ENCODE data around the gene KRTAP20-3. TPM values are rescaled to one million over a fixed set of nuclear protein-coding genes. Genes with fewer than 3 reads are reported as not detected.

Gene KRTAP20-3
- total RNA-seq (not detected), polyA plus RNA-seq (not detected)

GRCh38 chr21:30642564-30642963 lies at the start of gene KRTAP20-3:
KRTAP20-3 (plus strand) TSS chr21:30642864.
- Histone ChIP-seq H3K4me1 (ENCODE audit: insufficient read depth, low read length) (no peaks in the 10 kb centered on the region), H3K9me3 (ENCODE audit: control insufficient read depth in 1 of 2, low read length in 2 of 2) (no peaks in the 10 kb centered on the region), H3K27ac (ENCODE audit: low read depth, low read length) (no peak within 1 kb of the TSS), H3K36me3 (ENCODE audit: insufficient read depth, low read length) (no peaks in the 10 kb centered on the region), H3K4me3 (ENCODE audit: low read length in 2 of 2) (no peak within 1 kb of the TSS), H3K27me3 (ENCODE audit: insufficient read depth, low read length) (no peaks in the 10 kb centered on the region)
- no peak for DNase-seq
- no peak within 1 kb of the TSS for H3K4me3 Mint-ChIP-seq
- H3K4me1 Mint-ChIP-seq: no peaks in the 10 kb centered on the region
- H3K27ac Mint-ChIP-seq: no peak within 1 kb of the TSS
- intact Hi-C loops (cut with micrococcal nuclease): no loop called here
- POLR2A ChIA-PET (ENCODE audit: partially characterized antibody): no interaction called here
- no peaks in the 10 kb centered on the region for H3K27me3 Mint-ChIP-seq
- H3K9me3 Mint-ChIP-seq: peaks cover 0 to 12% (median 2%) of the 10 kb centered on the region in 8 donors
- CTCF ChIA-PET (ENCODE audit: partially characterized antibody): no interaction called here
- no peaks in the 10 kb centered on the region for H3K36me3 Mint-ChIP-seq

GRCh38 chr21:30598802-30599201 lies 43.9 kb upstream of the KRTAP20-3 start, which contains the start of gene KRTAP6-2:
KRTAP6-2 (minus strand) TSS chr21:30598902; CDS start chr21:30598874, 28 bp downstream.
- H3K4me1 Mint-ChIP-seq: no peaks in the 10 kb centered on the region
- H3K36me3 Mint-ChIP-seq: no peaks in the 10 kb centered on the region
- ChIA-PET POLR2A (ENCODE audit: partially characterized antibody) (no interaction called here), CTCF (ENCODE audit: partially characterized antibody) (no interaction called here)
- no peak within 1 kb of the TSS for H3K4me3 ChIP-seq (ENCODE audit: low read length in 2 of 2)
- H3K4me1 ChIP-seq (ENCODE audit: insufficient read depth, low read length): no peaks in the 10 kb centered on the region
- no peaks in the 10 kb centered on the region for H3K9me3 ChIP-seq (ENCODE audit: control insufficient read depth in 1 of 2, low read length in 2 of 2)
- peaks cover 0 to 14% (median 3%) of the 10 kb centered on the region in 8 donors for H3K9me3 Mint-ChIP-seq
- H3K36me3 ChIP-seq (ENCODE audit: insufficient read depth, low read length): no peaks in the 10 kb centered on the region
- H3K4me3 Mint-ChIP-seq: no peak within 1 kb of the TSS
- intact Hi-C loops (cut with micrococcal nuclease): no loop called here
- no peaks in the 10 kb centered on the region for H3K27me3 Mint-ChIP-seq
- no peak for DNase-seq
- H3K27ac Mint-ChIP-seq: no peak within 1 kb of the TSS
- H3K27me3 ChIP-seq (ENCODE audit: insufficient read depth, low read length): no peaks in the 10 kb centered on the region
- H3K27ac ChIP-seq (ENCODE audit: low read depth, low read length): no peak within 1 kb of the TSS

- CTCF ChIA-PET (ENCODE audit: partially characterized antibody): no interaction called here
- Mint-ChIP-seq H3K4me1 (no peaks in the 10 kb centered on the region), H3K27ac (peak within 1 kb of the TSS in 1 of 7 donors; percentile 29), H3K9me3 (peaks cover 0 to 14% (median 3%) of the 10 kb centered on the region in 8 donors), H3K4me3 (no peak within 1 kb of the TSS), H3K36me3 (no peaks in the 10 kb centered on the region), H3K27me3 (no peaks in the 10 kb centered on the region)
- H3K27ac ChIP-seq (ENCODE audit: low read depth, low read length): no peak within 1 kb of the TSS
- no peak for DNase-seq
- H3K4me1 ChIP-seq (ENCODE audit: insufficient read depth, low read length): no peaks in the 10 kb centered on the region
- POLR2A ChIA-PET (ENCODE audit: partially characterized antibody): no interaction called here
- no peaks in the 10 kb centered on the region for H3K36me3 ChIP-seq (ENCODE audit: insufficient read depth, low read length)
- intact Hi-C loops (cut with micrococcal nuclease): no loop called here
- no peaks in the 10 kb centered on the region for H3K9me3 ChIP-seq (ENCODE audit: control insufficient read depth in 1 of 2, low read length in 2 of 2)
- H3K27me3 ChIP-seq (ENCODE audit: insufficient read depth, low read length): no peaks in the 10 kb centered on the region
- H3K4me3 ChIP-seq (ENCODE audit: low read length in 2 of 2): no peak within 1 kb of the TSS
These were observed 41.9 kb upstream of the KRTAP20-3 start, which contains the start of gene KRTAP22-1 for GRCh38 chr21:30600787-30601186. KRTAP22-1 (plus strand) TSS chr21:30601087.

- Histone ChIP-seq H3K4me3 (ENCODE audit: low read length in 2 of 2) (no peak overlapping the region), H3K4me1 (ENCODE audit: insufficient read depth, low read length) (no peaks in the 10 kb centered on the region), H3K9me3 (ENCODE audit: control insufficient read depth in 1 of 2, low read length in 2 of 2) (no peaks in the 10 kb centered on the region), H3K36me3 (ENCODE audit: insufficient read depth, low read length) (no peaks in the 10 kb centered on the region), H3K27ac (ENCODE audit: low read depth, low read length) (no peak overlapping the region), H3K27me3 (ENCODE audit: insufficient read depth, low read length) (no peaks in the 10 kb centered on the region)
- H3K36me3 Mint-ChIP-seq: no peaks in the 10 kb centered on the region
- peaks cover 0 to 12% (median 4%) of the 10 kb centered on the region in 8 donors for H3K9me3 Mint-ChIP-seq
- H3K27ac Mint-ChIP-seq: no peak overlapping the region
- H3K4me1 Mint-ChIP-seq: no peaks in the 10 kb centered on the region
- peaks cover 0 to 1% of the 10 kb centered on the region in 2 donors for H3K27me3 Mint-ChIP-seq
- DNase-seq: no peak
- intact Hi-C loops (cut with micrococcal nuclease): no loop called here
- no peak overlapping the region for H3K4me3 Mint-ChIP-seq
- ChIA-PET CTCF (ENCODE audit: partially characterized antibody) (no interaction called here), POLR2A (ENCODE audit: partially characterized antibody) (no interaction called here)
These were observed 36.7 kb upstream of the KRTAP20-3 start for GRCh38 chr21:30605968-30606367.

GRCh38 chr21:30612132-30612531 lies 30.5 kb upstream of the KRTAP20-3 start:
- no peak overlapping the region for H3K4me3 Mint-ChIP-seq
- Histone ChIP-seq H3K27ac (ENCODE audit: low read depth, low read length) (no peak overlapping the region), H3K36me3 (ENCODE audit: insufficient read depth, low read length) (no peaks in the 10 kb centered on the region), H3K27me3 (ENCODE audit: insufficient read depth, low read length) (no peaks in the 10 kb centered on the region), H3K4me3 (ENCODE audit: low read length in 2 of 2) (no peak overlapping the region), H3K9me3 (ENCODE audit: control insufficient read depth in 1 of 2, low read length in 2 of 2) (no peaks in the 10 kb centered on the region), H3K4me1 (ENCODE audit: insufficient read depth, low read length) (no peaks in the 10 kb centered on the region)
- H3K9me3 Mint-ChIP-seq: peaks cover 0 to 6% (median 2%) of the 10 kb centered on the region in 8 donors
- intact Hi-C loops (cut with micrococcal nuclease): no loop called here
- DNase-seq: no peak
- ChIA-PET CTCF (ENCODE audit: partially characterized antibody) (no interaction called here), POLR2A (ENCODE audit: partially characterized antibody) (no interaction called here)
- no peak overlapping the region for H3K27ac Mint-ChIP-seq
- H3K27me3 Mint-ChIP-seq: peaks cover 0 to 4% of the 10 kb centered on the region in 2 donors
- no peaks in the 10 kb centered on the region for H3K36me3 Mint-ChIP-seq
- no peaks in the 10 kb centered on the region for H3K4me1 Mint-ChIP-seq

GRCh38 chr21:30613836-30614235 lies 28.8 kb upstream of the KRTAP20-3 start, which contains the start of gene KRTAP6-1:
KRTAP6-1 (minus strand) TSS chr21:30613930; CDS start chr21:30613904, 26 bp downstream.
- no peaks in the 10 kb centered on the region for H3K4me1 Mint-ChIP-seq
- Histone ChIP-seq H3K36me3 (ENCODE audit: insufficient read depth, low read length) (no peaks in the 10 kb centered on the region), H3K4me1 (ENCODE audit: insufficient read depth, low read length) (no peaks in the 10 kb centered on the region), H3K4me3 (ENCODE audit: low read length in 2 of 2) (no peak within 1 kb of the TSS), H3K9me3 (ENCODE audit: control insufficient read depth in 1 of 2, low read length in 2 of 2) (no peaks in the 10 kb centered on the region), H3K27ac (ENCODE audit: low read depth, low read length) (no peak within 1 kb of the TSS), H3K27me3 (ENCODE audit: insufficient read depth, low read length) (no peaks in the 10 kb centered on the region)
- CTCF ChIA-PET (ENCODE audit: partially characterized antibody): no interaction called here
- POLR2A ChIA-PET (ENCODE audit: partially characterized antibody): no interaction called here
- H3K9me3 Mint-ChIP-seq: peaks cover 0 to 6% (median under 1%) of the 10 kb centered on the region in 8 donors
- no peaks in the 10 kb centered on the region for H3K36me3 Mint-ChIP-seq
- no peak within 1 kb of the TSS for H3K4me3 Mint-ChIP-seq
- intact Hi-C loops (cut with micrococcal nuclease): no loop called here
- no peak for DNase-seq
- peaks cover 0 to 2% of the 10 kb centered on the region in 2 donors for H3K27me3 Mint-ChIP-seq
- H3K27ac Mint-ChIP-seq: no peak within 1 kb of the TSS

- intact Hi-C loops (cut with micrococcal nuclease): no loop called here
- Histone ChIP-seq H3K36me3 (ENCODE audit: insufficient read depth, low read length) (no peaks in the 10 kb centered on the region), H3K27me3 (ENCODE audit: insufficient read depth, low read length) (no peaks in the 10 kb centered on the region), H3K4me3 (ENCODE audit: low read length in 2 of 2) (no peak overlapping the region), H3K4me1 (ENCODE audit: insufficient read depth, low read length) (no peaks in the 10 kb centered on the region), H3K9me3 (ENCODE audit: control insufficient read depth in 1 of 2, low read length in 2 of 2) (no peaks in the 10 kb centered on the region), H3K27ac (ENCODE audit: low read depth, low read length) (no peak overlapping the region)
- Mint-ChIP-seq H3K27me3 (peaks cover 0 to 2% of the 10 kb centered on the region in 2 donors), H3K36me3 (no peaks in the 10 kb centered on the region), H3K4me3 (no peak overlapping the region), H3K27ac (no peak overlapping the region), H3K9me3 (peaks cover 0 to 6% (median under 1%) of the 10 kb centered on the region in 8 donors), H3K4me1 (no peaks in the 10 kb centered on the region)
- POLR2A ChIA-PET (ENCODE audit: partially characterized antibody): no interaction called here
- CTCF ChIA-PET (ENCODE audit: partially characterized antibody): no interaction called here
- no peak for DNase-seq
These were observed 27.5 kb upstream of the KRTAP20-3 start for GRCh38 chr21:30615199-30615598.

- Mint-ChIP-seq H3K4me3 (no peak within 1 kb of the TSS), H3K4me1 (no peaks in the 10 kb centered on the region), H3K27ac (no peak within 1 kb of the TSS), H3K9me3 (peaks cover 0 to 3% (median 0%) of the 10 kb centered on the region in 8 donors), H3K36me3 (no peaks in the 10 kb centered on the region), H3K27me3 (peaks cover 0 to 2% of the 10 kb centered on the region in 2 donors)
- POLR2A ChIA-PET (ENCODE audit: partially characterized antibody): no interaction called here
- no peaks in the 10 kb centered on the region for H3K4me1 ChIP-seq (ENCODE audit: insufficient read depth, low read length)
- H3K36me3 ChIP-seq (ENCODE audit: insufficient read depth, low read length): no peaks in the 10 kb centered on the region
- intact Hi-C loops (cut with micrococcal nuclease): no loop called here
- no peak within 1 kb of the TSS for H3K27ac ChIP-seq (ENCODE audit: low read depth, low read length)
- no peaks in the 10 kb centered on the region for H3K9me3 ChIP-seq (ENCODE audit: control insufficient read depth in 1 of 2, low read length in 2 of 2)
- no peaks in the 10 kb centered on the region for H3K27me3 ChIP-seq (ENCODE audit: insufficient read depth, low read length)
- DNase-seq: no peak
- CTCF ChIA-PET (ENCODE audit: partially characterized antibody): no interaction called here
- H3K4me3 ChIP-seq (ENCODE audit: low read length in 2 of 2): no peak within 1 kb of the TSS
These were observed 26.5 kb upstream of the KRTAP20-3 start, which contains the start of gene KRTAP20-1 for GRCh38 chr21:30616125-30616524. KRTAP20-1 (plus strand) TSS chr21:30616425; CDS start chr21:30616455, 30 bp downstream.

Data from CD4-positive, alpha-beta memory T cell (primary cell).